GM06990 (cell line): ENCODE measurements around the gene PRRT1.

ENCODE experiments used
- DNase-seq: peaks from one replicate; pipeline ENCODE4 v3.0.0-alpha.2; 2011; ENCODE audit not compliant: insufficient read length; ENCODE audit errors: extremely low read depth
- H3K27me3 ChIP-seq: replicated peaks from 2 replicates; pipeline ENCODE4 v1.6.0; 2011; ENCODE audit warnings: low read length; ENCODE audit not compliant: control insufficient read depth, insufficient read depth
- H3K36me3 ChIP-seq: 2 replicates; pipeline ENCODE4 v1.5.1; 2011; ENCODE audit warnings: low read length; ENCODE audit not compliant: control insufficient read depth, insufficient read depth
- H3K4me3 ChIP-seq: replicated peaks from 2 replicates; pipeline ENCODE4 v1.5.1; 2011; ENCODE audit warnings: low read depth, mild to moderate bottlenecking, control low read depth, low read length
- TF ChIP-seq, protein P1 (sequence below): IDR thresholded peaks from 2 replicates; pipeline ENCODE4 v1.5.1; 2011; ENCODE audit warnings: low read length, control low read depth, mild to moderate bottlenecking, inconsistent platforms; ENCODE audit not compliant: insufficient read depth, poor library complexity, severe bottlenecking

Gene PRRT1

GRCh38 chr6:32191696-32192607, 40.2 kb upstream of the PRRT1 start:
- DNase-seq: no peak
- Histone ChIP-seq H3K36me3 (peaks cover 5% of the 10 kb centered on the region), H3K27me3 (no peaks in the 10 kb centered on the region), H3K4me3 (peak overlapping the region; percentile 92)
- TF ChIP-seq, protein P1, sequence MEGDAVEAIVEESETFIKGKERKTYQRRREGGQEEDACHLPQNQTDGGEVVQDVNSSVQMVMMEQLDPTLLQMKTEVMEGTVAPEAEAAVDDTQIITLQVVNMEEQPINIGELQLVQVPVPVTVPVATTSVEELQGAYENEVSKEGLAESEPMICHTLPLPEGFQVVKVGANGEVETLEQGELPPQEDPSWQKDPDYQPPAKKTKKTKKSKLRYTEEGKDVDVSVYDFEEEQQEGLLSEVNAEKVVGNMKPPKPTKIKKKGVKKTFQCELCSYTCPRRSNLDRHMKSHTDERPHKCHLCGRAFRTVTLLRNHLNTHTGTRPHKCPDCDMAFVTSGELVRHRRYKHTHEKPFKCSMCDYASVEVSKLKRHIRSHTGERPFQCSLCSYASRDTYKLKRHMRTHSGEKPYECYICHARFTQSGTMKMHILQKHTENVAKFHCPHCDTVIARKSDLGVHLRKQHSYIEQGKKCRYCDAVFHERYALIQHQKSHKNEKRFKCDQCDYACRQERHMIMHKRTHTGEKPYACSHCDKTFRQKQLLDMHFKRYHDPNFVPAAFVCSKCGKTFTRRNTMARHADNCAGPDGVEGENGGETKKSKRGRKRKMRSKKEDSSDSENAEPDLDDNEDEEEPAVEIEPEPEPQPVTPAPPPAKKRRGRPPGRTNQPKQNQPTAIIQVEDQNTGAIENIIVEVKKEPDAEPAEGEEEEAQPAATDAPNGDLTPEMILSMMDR: no peak

- H3K4me3 ChIP-seq: peak overlapping the region; percentile 92
- H3K36me3 ChIP-seq: peaks cover 12% of the 10 kb centered on the region
- TF ChIP-seq, protein P1: no peak
- no peaks in the 10 kb centered on the region for H3K27me3 ChIP-seq
- no peak for DNase-seq
These were observed 39.4 kb upstream of the PRRT1 start for GRCh38 chr6:32190911-32191677.

DNA sequence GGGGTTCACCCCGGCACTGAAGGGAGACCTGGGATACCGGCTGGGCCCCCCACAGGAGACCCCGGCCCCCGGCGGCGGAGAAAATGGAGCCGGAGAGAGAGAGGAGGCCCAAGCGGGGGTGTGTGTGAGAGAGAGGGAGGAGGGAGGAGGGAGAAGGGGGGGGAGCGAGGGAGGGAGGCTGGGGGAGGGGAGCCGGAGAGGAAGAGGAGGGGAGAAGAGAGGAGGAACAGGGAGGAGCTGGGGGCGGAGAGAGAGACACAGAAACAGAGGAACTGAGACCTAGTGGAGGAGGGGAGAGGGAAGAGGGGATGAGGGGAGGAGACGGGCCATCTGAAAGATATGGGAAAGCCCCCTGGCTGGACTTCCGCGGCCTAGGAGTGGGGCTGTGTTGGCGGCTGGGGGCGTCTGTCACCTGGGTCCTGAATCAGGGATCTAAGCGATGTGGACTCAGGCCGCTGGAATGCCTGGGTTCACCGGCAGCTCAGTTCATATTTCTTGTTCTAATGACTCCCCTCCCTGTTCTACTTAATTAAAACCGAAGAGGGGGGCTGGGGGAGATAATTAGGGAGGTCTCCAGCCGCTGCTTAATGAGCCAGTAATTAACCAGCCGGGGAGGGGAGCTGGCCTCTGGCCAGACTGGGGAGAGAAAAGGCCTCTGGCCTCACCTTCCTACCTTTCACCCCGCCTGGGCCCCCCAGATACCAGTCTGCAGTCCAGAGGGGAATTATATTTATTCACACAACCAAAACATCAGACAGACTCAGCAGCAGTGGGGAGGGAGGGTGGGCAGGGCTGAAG, 38.5 kb upstream of the PRRT1 start, which contains the start of gene PBX2:
Gene PBX2 (minus strand): TSS at position 149 of the 798 bp plus-strand sequence. CDS start 287 bp downstream, outside the sequence.
- peak within 1 kb of the TSS; percentile 92 for H3K4me3 ChIP-seq
- no peaks in the 10 kb centered on the region for H3K27me3 ChIP-seq
- H3K36me3 ChIP-seq: peaks cover 12% of the 10 kb centered on the region
- TF ChIP-seq, protein P1: no peak
- peak; percentile 85 for DNase-seq

DNA sequence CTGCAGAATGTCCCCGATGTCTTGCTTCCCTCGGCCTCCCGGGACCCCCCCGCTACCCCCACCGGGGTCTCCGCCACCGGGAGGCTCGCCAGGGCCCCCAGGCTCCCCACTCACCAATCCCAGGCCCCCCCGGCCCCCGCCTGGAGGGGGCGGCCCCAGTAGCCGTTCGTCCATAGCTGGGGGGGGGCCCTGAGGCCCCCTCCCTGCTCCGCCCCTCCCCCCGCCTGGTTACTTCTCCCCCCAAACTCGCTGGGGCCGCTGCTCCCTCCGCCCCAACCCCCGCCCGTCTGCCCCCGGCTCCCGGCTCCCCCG, 38.0 kb upstream of the PRRT1 start:
- TF ChIP-seq, protein P1: no peak
- Histone ChIP-seq H3K36me3 (peaks cover 12% of the 10 kb centered on the region), H3K27me3 (no peaks in the 10 kb centered on the region), H3K4me3 (peak overlapping the region; percentile 92)
- no peak for DNase-seq

DNA sequence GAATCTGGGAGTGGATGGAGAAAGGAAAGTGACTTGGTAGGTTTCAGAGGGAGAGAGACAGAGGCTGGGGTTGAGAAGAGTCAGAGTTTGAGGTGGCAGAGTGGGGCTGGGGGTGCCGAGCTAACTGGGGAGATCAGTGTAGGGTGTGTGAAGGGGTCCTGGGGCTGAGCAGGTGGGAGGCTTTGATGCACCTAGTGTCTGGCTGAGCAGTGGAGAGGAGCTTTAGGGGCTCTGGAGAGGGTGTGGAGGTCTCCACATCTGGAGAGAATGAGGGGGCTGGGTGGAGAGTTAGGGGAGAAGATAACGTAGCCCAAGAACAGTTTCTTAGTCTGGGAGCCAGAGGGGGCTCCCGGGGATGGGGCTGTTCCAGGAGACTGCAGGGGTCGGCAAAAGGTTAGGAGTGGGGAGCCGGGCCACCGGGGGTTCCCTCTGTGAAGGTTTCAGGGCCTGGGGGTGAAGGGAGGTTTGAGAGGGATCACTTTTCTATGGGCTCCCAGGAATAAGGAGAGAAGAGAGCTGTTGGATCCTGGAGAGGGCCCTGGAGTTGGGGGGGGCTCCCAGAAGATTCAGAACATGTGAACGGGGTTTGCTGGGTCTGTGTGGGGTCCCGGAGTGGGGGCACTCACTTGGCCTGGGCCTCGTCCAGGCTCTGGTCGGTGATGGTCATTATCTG, 37.5 kb upstream of the PRRT1 start:
- Histone ChIP-seq H3K27me3 (no peaks in the 10 kb centered on the region), H3K36me3 (peaks cover 12% of the 10 kb centered on the region), H3K4me3 (peak overlapping the region; percentile 92)
- DNase-seq: no peak
- TF ChIP-seq, protein P1: no peak
